ENCODE measurements around the gene CERK. TPM values are rescaled to one million over a fixed set of nuclear protein-coding genes. Genes with fewer than 3 reads are reported as not detected.

CERK gene
- total and polyA plus RNA-seq, 2 of the 13 experiments (the other 11 are each of a cell fraction or from before 2014, with no cell fraction given) = 40.3 to 41.9 TPM

GRCh38 chr22:46703996-46704370 lies 34.1 kb downstream of the CERK start:
- H3K27me3 ChIP-seq (ENCODE audit: control insufficient read depth in 1 of 2, insufficient read depth in 2 of 2, low read length in 2 of 2) = no peaks in the 10 kb centered on the region
- WGBS (ENCODE audit: low lambda C conversion rate) = 99% methylated on average over 4 of the region's 6 CpGs
- H3K27ac ChIP-seq (ENCODE audit: extremely low read length, insufficient read depth, low read length) = no peak overlapping the region
- no peak overlapping the region for H3K9ac ChIP-seq (ENCODE audit: insufficient read depth, low read depth, low read length)
- peaks cover 17 to 67% of the 10 kb centered on the region in 2 experiments; a peak in 4 of 5 replicates for H3K36me3 ChIP-seq (replicated peaks in 1 of 2; ENCODE audit: control insufficient read depth in 1 of 2, insufficient read depth in 2 of 2, low read length in 2 of 2)
- H3K4me1 ChIP-seq (ENCODE audit: insufficient read depth, low read length) = no peaks in the 10 kb centered on the region; the same call in 1 of the 2 replicates
- no peak for FAIRE-seq
- BruUV-seq (replicated peaks) = no TSS peak
- H2AFZ ChIP-seq (ENCODE audit: low read length) = no peak overlapping the region
- no peak overlapping the region for H3K4me2 ChIP-seq (ENCODE audit: low read depth, low read length)
- H3K9me3 ChIP-seq (ENCODE audit: low read length) = no peaks in the 10 kb centered on the region
- DNase-seq (ENCODE audit: low spot score) = no peak
- intact Hi-C loops (cut with micrococcal nuclease; ENCODE audit: unreplicated experiment) = no loop called here
- ChIA-PET POLR2A (no interaction called here), CTCF (ENCODE audit: low intra/inter-chr PET ratio, low total read pairs) (no interaction called here)
- in situ Hi-C loops (cut with HindIII; ENCODE audit: extremely low pct_ligation_motif_present, low pct_unique_long_range_greater_than_20kb) = no loop called here
- H4K20me1 ChIP-seq (ENCODE audit: insufficient read depth, low read length) = peaks cover 6% of the 10 kb centered on the region; the same call in 1 of the 2 replicates
- no peak overlapping the region for H3K4me3 ChIP-seq (replicated peaks in 1 of 3; ENCODE audit: insufficient read depth in 1 of 3, low read depth in 2 of 3, low read length in 3 of 3)
- H3K79me2 ChIP-seq (ENCODE audit: insufficient read depth, low read length) = no peaks in the 10 kb centered on the region
- ATAC-seq = no peak
- TF ChIP-seq ZNF589 (CRISPR knock-in tag; conservative IDR thresholded peaks at IDR 0.05) = no peak
- no peak for TF ChIP-seq ZNF256 (CRISPR knock-in tag; conservative IDR thresholded peaks at IDR 0.05)
- TF ChIP-seq PTBP1 (IDR thresholded peaks at IDR 0.05; ENCODE audit: low read depth, low read length, poor library complexity, severe bottlenecking) = no peak
- no peak for TF ChIP-seq NR2C2 (CRISPR knock-in tag; IDR thresholded peaks at IDR 0.05; ENCODE audit: borderline replicate concordance)
- TF ChIP-seq ZFAT (CRISPR knock-in tag; conservative IDR thresholded peaks at IDR 0.05) = no peak
- no peak for TF ChIP-seq ZNF350 (CRISPR knock-in tag; IDR thresholded peaks at IDR 0.05; ENCODE audit: borderline replicate concordance, low read depth)
- TF ChIP-seq ZNF724P (CRISPR knock-in tag; IDR thresholded peaks at IDR 0.05; ENCODE audit: borderline replicate concordance) = no peak
- TF ChIP-seq MYNN (CRISPR knock-in tag; IDR thresholded peaks at IDR 0.05; ENCODE audit: low read depth) = no peak
- TF ChIP-seq KDM1A (CRISPR knock-in tag; IDR thresholded peaks at IDR 0.05) = no peak
- no peak for TF ChIP-seq RNF219 (CRISPR knock-in tag; IDR thresholded peaks at IDR 0.05)
- no peak for TF ChIP-seq SAP130 (CRISPR knock-in tag; IDR thresholded peaks at IDR 0.05; ENCODE audit: low read depth)
- no peak for TF ChIP-seq RARG (CRISPR knock-in tag; IDR thresholded peaks at IDR 0.05; ENCODE audit: low read depth)

All from HepG2 (cell line).